Stomach (tissue), 4 donors: ENCODE results near the gene TMEM238L.

ENCODE experiments used
- POLR2A ChIP-seq, 4 donors: fragments of 450-650 bp; IDR thresholded peaks; one replicate each; pipeline ENCODE4 v1.6.1; 2016; ENCODE audit warnings: antibody characterized with exemption in 4 of 4, control low read depth in 2 of 4, mild to moderate bottlenecking in 1 of 4, moderate library complexity in 1 of 4
- POLR2AphosphoS5 ChIP-seq, 3 donors: sonication (generic); formaldehyde crosslinking; IDR thresholded peaks; one replicate each; pipeline ENCODE4 v1.6.1; 2016; ENCODE audit warnings: antibody characterized with exemption in 3 of 3
- TF ChIP-seq, protein P1 (sequence below), 7 experiments: fragments of 450-650 bp in 4 of 7; fragments of 200-600 bp in 3 of 7; sonication (generic) in 3 of 7; IDR thresholded peaks; one replicate each; pipeline ENCODE4 v1.5.1; 2016 to 2019; ENCODE audit warnings: antibody characterized with exemption in 7 of 7, control low read depth in 2 of 7, mild to moderate bottlenecking in 1 of 7

- TF ChIP-seq, protein P1, sequence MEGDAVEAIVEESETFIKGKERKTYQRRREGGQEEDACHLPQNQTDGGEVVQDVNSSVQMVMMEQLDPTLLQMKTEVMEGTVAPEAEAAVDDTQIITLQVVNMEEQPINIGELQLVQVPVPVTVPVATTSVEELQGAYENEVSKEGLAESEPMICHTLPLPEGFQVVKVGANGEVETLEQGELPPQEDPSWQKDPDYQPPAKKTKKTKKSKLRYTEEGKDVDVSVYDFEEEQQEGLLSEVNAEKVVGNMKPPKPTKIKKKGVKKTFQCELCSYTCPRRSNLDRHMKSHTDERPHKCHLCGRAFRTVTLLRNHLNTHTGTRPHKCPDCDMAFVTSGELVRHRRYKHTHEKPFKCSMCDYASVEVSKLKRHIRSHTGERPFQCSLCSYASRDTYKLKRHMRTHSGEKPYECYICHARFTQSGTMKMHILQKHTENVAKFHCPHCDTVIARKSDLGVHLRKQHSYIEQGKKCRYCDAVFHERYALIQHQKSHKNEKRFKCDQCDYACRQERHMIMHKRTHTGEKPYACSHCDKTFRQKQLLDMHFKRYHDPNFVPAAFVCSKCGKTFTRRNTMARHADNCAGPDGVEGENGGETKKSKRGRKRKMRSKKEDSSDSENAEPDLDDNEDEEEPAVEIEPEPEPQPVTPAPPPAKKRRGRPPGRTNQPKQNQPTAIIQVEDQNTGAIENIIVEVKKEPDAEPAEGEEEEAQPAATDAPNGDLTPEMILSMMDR (IDR thresholded peaks at IDR 0.05): no peak
- TF ChIP-seq POLR2A (IDR thresholded peaks at IDR 0.05) (no peak), POLR2AphosphoS5 (IDR thresholded peaks at IDR 0.05) (peak in 1 of 3 donors; percentile 8)
Observed at GRCh38 chr17:10779609-10780008, 24.3 kb downstream of the TMEM238L start.
